Cerebellar cortex (tissue), 1 donor: ENCODE measurements around the gene CORIN.
"Not testable (repeated sequence)": the region's sequence is repeated elsewhere in the genome, so short reads cannot be mapped to it uniquely, and the experiment has no call there.

Source experiments
- DNase-seq: peaks from one replicate; pipeline ENCODE4 v3.0.0-alpha.2; 2015; ENCODE audit warnings: low spot score

The CORIN gene

DNA sequence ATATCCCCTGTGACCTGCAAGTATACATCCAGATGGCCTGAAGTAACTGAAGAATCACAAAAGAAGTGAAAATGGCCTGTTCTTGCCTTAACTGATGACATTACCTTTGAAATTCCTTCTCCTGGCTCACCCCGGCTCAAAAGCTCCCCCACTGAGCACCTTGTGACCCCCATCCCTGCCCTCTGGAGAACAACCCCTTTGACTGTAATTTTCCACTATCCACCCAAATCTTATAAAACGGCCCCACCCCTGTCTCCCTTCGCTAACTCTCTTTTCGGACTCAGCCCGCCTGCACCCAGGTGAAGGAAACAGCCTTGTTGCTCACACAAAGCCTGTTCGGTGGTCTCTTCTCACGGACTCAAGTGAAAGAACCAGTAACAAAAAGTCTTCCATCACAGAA lies 69.9 kb downstream of the CORIN start:
- not testable (repeated sequence) for DNase-seq

DNA sequence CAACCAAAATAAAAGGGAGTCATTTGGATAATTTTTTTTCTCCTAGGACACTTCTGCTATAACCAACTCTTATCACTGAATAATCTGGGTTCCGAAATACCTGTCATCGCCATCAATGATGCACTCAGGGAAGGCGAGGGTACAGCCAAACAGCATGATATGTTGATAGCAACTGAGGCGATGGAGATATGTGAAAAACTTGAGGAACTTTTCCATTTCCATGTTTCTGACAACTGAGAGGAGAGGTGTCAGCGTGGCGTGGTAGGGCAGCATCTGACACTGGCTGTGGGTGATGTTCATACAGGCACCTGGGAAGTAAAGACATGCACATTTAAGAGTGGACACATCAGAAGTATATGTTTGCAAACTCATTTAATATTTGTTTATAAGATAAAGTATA lies 74.6 kb downstream of the CORIN start:
- DNase-seq, result no peak

DNA sequence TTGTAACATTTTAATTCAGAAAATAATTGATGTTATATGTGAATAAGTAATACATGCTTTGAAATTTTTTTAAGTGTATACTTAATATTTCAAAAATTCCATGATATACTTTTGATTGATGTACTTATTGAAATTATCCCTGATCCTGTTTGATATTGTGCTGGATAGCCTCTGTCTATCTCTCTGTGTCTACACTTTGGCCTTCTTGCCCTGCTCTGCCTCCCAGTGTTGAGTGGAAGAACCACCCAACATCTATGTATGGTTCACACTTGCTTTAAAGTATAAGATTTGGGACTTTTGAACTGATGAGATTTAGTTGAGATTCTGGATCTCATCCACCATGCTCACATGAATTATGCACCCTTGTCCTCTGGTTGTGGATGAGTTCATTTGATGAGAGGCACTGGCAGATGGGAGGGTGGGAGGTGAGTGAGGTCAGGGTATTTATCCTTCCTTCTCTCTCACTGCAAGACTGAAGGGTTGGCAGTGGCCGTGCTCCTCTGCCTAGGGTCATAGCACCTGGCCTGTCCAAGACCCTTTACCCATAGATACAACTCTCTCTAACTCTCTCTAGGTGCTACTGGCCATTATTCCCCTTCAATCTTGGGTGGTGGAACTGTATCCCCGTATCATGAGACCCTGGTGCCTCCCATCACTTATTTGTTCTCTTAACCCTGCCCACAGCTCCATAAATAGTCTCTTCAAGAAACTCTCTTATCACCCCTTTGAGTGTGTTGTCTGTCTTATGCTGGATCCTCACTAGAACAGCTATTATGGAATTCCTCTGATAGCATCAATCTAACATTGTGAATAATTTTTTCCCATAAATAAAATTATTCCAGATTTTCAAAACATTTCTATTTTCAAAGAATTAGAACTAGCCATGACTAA lies 75.2 kb downstream of the CORIN start:
- no peak for DNase-seq

DNA sequence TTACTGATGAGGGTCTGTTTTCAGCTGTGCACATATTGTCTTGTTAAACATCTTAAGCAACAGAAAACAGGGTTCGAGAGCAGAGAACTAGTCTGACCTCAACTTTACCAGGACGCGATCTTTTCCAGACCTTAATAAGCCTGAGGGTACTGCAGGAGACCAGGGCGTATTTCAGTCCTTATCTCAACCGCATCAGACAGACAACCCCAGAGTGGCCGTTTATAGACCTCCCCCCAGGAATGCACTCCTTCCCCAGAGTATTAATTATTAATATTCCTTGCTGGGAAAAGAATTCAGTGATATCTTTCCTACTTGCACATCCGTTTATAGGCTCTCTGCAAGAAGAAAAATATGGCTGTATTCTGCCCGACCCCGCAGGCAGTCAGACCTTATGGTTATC lies 84.6 kb downstream of the CORIN start:
- not testable (repeated sequence) for DNase-seq

DNA sequence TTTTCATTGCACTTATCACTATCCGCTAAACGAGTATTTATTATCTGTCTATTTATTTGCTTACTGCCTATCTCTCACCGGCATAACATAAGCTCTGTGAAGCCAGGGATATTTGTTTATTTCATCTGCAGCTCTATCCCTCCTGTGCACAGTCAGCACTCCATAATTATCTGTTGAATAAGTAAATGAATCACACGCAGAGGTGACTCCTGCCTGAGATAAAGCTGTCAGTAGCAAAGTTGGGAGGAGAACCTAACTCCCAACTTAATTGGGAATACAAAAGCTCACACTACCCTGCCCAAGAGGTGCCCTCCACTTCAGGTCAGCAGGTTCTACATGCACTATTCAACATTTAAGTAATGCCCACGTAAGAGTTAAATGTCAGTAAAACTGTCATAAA lies 85.7 kb downstream of the CORIN start:
- no peak for DNase-seq

DNA sequence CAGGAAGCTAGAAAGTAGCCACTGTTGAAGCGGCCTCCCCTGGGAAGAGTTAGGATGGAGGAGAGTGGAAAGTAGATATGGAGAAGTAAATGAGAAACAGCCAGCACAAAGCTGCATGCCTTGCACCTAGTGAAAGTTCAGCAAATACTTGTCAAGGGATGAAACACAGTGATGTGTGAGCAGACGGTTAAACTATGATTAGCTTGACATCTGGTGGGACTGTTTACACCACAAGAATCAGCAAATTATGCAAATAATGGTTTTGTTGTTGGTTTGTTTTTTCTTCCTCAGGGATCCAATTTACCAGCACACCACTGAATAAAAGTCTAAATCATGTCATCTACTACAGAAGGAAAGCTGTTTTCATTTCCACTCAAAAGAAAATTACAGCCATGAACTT lies 87.1 kb downstream of the CORIN start:
- no peak for DNase-seq

DNA sequence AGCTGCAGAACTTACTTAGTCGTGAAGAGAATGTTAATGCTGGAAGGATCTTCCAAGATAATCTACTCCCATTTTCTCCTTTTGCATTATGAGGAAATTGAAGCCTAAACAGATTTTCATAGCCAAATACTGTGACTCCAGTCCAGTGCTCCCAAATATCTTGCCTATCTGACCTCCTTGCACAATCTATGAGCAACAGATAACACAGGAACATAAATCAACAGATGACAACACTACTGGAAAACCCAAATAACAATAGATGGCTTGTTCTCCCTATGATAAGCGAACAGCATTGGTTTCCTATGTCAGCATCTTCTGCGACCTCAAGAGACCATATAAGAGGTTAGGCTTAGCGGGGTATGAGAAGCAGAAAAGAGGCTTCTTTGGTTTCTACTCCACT lies 88.0 kb downstream of the CORIN start:
- no peak for DNase-seq

DNA sequence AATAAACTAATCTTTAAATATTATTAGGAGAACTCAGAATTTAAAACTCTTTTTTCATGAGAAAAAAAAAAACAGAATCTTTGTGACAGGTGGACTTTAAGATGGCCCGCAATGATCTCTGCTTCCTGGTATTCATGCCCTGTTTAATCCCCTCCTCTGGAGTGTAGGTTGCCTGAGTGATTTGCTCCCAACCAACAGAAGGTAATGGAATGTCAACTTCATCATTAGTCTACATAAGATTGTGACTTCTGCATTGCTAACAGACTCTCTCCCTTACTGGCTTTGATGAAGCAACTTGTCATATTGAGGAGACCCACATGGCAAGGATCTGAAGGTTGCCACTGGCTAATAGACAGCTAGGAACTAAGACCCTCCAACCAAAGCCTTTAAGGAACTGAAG lies 88.8 kb downstream of the CORIN start:
- DNase-seq, result no peak

DNA sequence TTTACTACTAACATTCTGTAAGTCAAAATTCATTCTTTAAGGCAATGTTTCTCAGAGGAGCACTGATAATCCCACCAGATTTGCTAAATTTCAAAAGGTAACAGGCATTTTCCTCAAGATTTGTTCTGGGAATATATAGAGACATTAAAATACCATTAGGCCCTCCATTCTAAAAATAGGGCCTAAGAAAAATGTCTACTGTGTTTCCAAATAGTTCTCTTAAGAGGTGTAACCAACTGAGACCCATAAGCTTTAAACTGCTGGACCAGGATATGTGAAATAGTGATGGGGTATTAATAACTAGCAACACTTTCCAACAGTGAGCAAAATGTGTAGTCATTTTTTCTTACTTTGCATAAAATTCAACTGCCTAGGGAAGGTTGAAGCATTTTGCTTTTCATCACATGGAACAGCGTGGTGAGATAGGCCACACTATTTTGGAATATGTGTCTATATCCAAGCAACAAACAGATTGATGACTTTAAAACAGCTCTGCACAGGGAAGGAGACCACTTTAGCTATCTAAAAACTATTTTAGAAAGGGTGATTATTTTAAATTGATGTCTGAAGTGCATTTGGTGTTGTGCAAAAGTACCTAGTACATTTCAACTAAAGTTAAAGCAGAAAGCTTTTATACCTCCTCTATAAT lies 89.9 kb downstream of the CORIN start:
- DNase-seq, result no peak

DNA sequence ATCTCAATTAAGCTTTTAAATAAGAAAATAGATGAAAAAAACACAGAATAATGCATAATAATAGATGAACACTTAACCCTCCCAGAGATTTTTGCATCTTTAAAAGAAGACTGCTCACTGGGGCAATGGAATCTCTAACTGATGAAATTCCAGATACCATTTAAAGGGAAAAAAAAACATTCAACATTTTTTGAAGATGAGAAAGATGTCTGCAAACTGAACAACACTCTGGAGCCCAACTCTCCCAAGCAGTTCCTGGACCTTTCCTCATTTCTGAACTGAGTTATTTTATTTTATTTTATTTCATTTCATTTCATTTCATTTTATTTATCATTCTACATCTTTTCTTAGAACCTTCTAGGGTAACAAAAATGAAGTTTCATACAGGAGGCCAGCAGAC lies 90.7 kb downstream of the CORIN start:
- DNase-seq, result no peak

DNA sequence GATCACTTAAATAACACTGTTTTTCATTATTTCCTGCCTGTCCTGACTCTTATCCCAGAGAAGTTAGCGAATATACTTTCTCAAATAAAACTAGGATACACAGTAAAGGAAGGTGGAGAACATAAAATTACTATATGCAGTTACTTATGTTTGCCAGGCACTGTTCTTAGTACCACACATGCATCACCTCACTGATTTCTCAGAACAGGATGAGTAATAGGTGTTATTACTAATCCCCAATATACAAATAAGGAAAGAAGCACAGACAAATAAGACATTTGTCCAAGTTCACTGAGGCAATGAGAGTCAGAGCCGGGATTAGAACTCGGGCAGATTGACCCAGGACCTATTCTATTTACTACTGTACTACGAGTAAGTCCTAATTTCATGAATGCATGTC lies 91.7 kb downstream of the CORIN start:
- DNase-seq, result no peak

DNA sequence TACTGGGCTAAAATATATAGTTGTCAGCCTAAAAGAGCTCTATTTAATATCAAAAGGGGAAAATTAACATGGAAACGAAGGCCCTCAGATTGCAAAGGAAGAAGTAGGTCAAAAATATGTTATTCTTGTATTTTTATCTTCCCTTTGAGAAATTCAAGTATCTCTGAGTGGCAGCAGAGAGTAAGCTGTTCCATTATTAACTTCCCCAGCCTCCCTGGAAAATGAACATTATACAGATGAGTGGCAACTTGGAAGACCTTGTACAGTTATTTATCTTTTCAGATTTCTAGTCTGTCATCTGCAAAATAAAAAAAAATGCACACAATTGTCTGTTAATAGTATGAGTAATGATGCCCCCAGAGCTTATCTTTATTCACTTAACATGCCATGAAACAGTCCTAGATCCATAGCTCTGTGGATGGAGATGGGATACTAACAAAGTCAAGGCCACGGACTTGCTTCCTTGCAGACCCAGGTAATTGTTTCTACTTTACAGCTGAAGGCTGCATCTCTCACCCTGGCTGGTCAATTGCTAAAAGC lies 93.0 kb downstream of the CORIN start:
- no peak for DNase-seq

DNA sequence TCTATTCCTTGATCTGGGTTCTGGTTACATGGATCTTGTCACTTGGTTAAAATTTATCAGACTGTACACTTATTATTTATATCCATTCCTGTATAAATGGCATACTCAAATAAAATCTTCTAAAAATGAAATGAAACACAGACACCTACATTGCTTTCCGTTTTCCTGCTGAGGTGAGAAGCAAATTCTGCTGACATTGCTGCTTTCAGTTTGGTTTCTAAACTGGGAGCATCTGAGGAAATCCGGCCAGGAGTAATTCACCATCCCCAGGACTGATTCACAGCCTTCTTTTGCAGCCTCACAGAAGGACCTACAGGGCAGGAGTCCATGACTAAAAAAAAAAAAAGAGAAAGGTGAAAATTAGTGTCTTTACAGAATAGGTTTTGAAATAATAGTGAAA lies 93.6 kb downstream of the CORIN start:
- DNase-seq, result no peak

DNA sequence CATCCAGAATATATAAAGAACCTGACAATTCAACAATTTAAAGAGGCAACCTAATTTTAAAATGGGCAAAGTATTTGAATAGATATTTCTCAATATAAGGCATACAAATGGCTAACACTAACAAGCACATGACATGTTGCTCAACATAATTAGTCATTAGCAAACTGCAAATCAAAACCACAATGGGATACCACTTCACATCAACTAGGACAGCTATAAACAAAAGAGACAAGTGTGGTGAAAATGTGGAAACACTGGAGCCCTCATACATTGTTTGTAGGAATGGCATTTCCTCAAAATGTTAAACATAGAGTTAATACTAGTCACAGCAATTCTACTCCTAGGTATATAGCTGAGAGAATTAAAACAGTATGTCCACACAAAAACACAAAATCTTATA lies 96.7 kb downstream of the CORIN start:
- no peak for DNase-seq

DNA sequence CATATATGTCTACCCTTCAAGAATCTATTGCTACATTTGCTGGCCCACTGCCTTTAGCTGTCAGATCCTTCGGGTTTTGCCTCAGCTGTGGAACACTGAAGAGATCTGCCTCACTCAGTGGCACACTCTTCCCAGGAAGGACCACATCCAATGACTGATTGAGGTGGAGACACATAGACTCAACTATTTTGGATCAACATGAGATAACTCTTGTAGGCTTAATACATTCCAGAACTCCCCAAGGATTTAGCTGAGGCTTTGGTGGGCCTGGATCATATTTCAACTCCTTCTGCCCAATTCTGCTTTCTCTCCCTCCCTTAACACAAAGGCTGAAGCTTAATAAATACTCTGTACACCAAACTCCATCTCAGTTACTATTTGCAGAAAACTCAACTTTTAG lies 100.5 kb downstream of the CORIN start:
- DNase-seq, result no peak

DNA sequence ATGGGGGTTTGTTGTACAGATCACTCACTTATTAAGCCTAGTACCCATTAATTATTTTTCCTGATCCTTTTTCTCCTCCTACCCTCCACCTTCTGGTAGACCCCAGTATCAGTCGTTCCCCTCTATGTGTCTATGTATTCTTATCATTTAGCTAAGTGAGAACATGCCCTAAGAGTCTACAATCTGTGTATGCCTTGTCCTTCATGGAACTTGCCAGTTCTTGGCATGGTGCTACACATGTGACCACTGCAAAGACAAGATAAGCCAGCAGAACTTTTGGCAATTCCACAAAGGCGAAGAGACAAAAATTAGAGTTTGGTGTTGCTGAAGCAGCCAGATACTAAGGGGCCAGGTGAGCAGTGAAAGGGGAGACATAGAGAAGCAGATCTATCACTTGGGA lies 101.3 kb downstream of the CORIN start:
- DNase-seq, result no peak

DNA sequence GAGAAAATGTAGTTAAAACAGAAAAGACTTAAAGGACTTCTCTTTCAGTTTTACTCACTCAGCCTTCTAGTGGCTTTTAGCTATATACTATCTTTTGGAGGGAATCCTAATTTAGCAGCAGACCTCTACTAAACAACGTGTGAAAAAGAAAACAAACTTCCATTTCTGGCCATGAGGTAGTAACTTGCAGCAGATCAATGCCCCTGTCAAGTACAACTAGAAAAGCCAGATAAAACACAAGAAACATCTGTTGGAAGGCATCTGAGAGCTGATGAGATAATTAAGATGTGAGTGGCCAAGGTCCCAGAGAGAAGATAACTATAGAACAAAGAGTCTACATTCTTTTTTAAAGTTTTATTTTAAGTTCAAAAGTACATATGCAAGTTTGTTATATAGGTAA lies 101.7 kb downstream of the CORIN start:
- no peak for DNase-seq

DNA sequence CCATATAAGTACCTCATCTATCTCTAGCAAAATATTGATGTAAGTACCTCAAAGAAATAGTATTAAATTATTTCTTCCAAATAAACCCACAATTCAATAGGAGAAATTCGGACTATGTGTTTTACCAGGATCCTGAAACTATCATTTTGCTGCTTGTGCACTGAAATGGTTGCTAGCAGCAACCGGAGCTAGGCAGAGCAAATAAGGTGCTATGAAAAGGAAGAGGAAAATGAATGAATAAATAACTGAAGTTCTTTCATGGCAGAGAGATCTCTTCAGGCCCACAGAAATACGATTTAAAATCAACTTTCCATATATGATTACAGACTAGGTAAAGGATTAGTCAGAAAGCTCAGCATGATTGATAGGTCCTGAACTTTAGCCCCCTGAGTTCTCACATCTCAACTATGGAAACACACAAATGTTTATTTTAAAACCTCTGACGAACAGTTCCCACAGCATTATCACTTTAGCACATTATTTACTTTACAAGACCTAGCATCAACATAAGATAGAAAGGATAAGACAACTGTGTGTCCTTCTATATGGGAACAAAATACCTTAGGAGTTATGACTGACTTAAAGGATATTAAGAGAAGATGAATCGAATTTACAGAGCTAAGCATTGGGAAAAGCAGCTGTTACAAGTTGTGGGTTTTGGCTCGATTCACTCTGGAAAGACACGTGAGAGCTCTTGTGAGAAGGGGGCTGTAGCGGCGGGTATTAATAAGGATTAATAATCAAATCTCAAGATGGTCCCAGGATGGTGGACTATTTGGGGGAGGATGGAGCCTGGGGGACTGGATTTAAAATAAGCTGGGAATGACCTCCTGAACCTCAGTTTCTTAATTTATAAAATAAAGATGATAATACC lies 104.3 kb downstream of the CORIN start:
- DNase-seq, result no peak

DNA sequence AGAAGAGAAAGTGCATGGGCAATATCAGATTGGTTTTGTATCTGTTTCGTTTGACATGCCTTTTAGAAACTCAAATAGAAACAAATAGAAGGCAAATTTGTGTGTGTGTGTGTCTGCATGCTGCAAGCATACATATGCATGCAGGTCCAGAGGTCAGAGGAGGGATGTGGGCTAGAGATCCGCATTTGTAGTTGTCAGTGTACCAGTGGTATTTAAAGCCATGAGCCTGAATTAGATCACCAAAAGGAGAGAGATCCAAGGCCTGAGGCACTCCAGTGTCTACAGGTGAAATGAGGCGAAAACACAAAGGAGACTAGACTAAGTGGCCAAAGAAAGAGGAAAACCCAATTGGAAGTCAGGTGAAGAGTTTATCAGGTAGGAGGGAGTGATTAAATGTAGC lies 106.7 kb downstream of the CORIN start:
- DNase-seq, result no peak

DNA sequence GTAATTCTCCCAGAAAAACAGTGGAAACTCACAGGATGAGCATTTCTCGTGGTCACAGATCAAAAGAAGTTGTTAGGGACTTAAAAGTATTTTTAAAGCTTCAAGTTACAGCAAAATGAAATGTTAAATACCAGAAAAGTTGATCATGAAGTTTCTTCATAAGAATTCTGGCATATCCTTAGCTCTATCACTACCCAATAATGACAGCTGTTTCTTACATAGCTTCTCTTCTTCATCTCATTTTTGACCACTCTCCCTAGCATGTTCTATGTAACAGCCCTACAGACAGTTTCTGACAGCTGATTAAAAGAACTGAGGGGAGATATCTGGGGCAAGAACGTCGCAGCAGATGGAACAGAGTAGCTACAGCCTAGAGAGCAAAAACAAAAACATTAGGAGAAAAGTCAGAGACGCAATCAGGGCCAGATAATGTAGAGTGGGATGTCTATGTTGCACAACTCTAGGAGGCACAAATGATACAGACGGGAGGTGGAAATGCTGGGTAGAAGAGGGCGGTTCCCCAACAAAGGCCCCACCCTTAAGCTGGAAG lies 108.7 kb downstream of the CORIN start:
- no peak for DNase-seq

DNA sequence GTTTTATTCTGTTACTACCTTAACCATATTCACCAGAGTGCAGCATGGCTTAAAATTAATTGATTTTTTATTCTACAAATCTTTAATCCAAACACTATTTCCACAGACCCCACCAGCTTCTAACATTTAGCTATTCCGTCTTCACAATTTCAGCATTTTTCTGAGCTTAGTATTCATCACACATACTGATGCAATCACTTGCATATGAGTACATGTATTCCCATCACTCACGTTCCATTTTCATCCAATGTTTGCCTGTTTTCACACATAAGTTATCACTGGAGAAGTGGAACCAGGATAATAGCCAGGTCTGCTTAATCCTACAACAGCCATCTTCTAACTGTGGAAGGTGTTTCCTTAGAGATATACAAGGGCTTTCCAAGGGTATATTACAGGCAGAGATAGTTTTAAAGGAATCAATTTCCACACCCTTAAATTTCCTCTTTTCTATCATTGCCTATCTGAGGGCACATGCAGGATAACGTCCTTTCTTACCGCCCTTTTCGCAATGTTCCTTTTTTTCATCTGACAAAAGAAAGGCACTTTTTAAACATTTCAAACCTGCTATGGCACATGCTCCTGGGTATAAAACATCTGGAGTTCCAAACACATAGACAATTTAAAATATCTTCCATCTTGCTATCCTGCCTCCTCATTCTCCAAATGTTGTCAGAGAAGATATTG lies 115.8 kb downstream of the CORIN start:
- DNase-seq, result no peak

DNA sequence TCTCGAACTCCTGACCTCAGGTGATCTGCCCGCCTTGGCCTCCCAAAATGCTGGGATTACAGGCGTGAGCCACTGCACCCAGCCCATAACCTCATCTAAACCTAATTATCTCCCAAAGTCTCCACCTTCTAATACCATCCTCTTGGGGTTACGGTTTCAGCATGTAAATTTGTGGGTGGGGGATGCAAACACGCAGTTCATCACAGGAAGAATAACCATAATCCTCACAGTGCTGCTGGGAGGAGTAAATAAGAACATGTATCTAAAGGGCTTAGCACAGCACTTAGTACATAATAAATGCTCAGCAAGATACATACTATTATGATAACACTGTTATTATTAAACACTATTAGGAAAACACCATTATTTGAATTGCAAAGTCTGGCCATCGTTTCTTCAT lies 116.4 kb downstream of the CORIN start:
- DNase-seq, result no peak
